GM12878 (cell line): ENCODE data around the gene SMPD3. TPM values are rescaled to one million over a fixed set of nuclear protein-coding genes. Genes with fewer than 3 reads are reported as not detected.

Source experiments
- ATAC-seq: fragments of 200-7000 bp; cut with Tn5 transposase; 3 replicates; pipeline ENCODE4 v1.9.1; 2020; ENCODE audit warnings: mild to moderate bottlenecking, moderate library complexity
- BruUV-seq: library from RNA; stranded (reverse); fragments of 400-500 nt; replicated peaks from 2 replicates; lab custom pipeline; 2021; lab: Mats Ljungman, UMichigan
- CTCF ChIA-PET: fragments of 300-600 bp; sonication (Branson Sonifier 250); formaldehyde crosslinking; extraction: SDS; loops from one replicate; lab custom pipeline; 2021; ENCODE audit warnings: inconsistent platforms; lab: Yijun Ruan, JAX
- POLR2A ChIA-PET: fragments of 350-600 bp; formaldehyde crosslinking; extraction: SDS; loops from one replicate; lab custom pipeline; 2021; ENCODE audit warnings: inconsistent platforms; lab: Charles Lee
- RAD21 ChIA-PET: fragments of 300-600 bp; sonication (Branson Sonifier 250); formaldehyde crosslinking; loops from one replicate; lab custom pipeline; 2023; ENCODE audit warnings: antibody characterized with exemption; ENCODE audit not compliant: unreplicated experiment; lab: Charles Lee
- SMC1A ChIA-PET: fragments of 300-600 bp; sonication (Branson Sonifier 250); formaldehyde crosslinking; loops from one replicate; lab custom pipeline; 2023; ENCODE audit not compliant: unreplicated experiment, uncharacterized antibody; lab: Charles Lee
- DNase-seq: peaks from one replicate; pipeline ENCODE4 v3.0.0-alpha.2; 2011; ENCODE audit warnings: low read depth, low spot score
- FAIRE-seq: peaks from 3 replicates; lab custom pipeline; 2011; peaks lifted over from hg19 to GRCh38; lab: Jason Lieb, UNC
- H2AFZ ChIP-seq: 2 replicates; pipeline ENCODE4 v1.6.0; 2011; ENCODE audit warnings: low read depth, low read length, control low read depth; ENCODE audit not compliant: control insufficient read depth
- H3K27ac ChIP-seq: 2 replicates; pipeline ENCODE4 v1.5.1; 2011; ENCODE audit warnings: control low read depth; ENCODE audit not compliant: control insufficient read depth, insufficient read depth
- H3K27me3 ChIP-seq, 2 experiments: replicated peaks in 1 of 2; 2 replicates each; pipeline versions ENCODE4 v1.6.0 to v1.6.1; 2011; ENCODE audit warnings: low read length in 1 of 2; ENCODE audit not compliant: control insufficient read depth in 2 of 2, insufficient read depth in 2 of 2
- H3K36me3 ChIP-seq, 2 experiments: 2 replicates each; pipeline ENCODE4 v1.5.1; 2011; ENCODE audit warnings: low read length in 1 of 2; ENCODE audit not compliant: control insufficient read depth in 2 of 2, insufficient read depth in 2 of 2
- H3K4me1 ChIP-seq: 2 replicates; pipeline ENCODE4 v1.6.1; 2011; ENCODE audit warnings: mild to moderate bottlenecking, low read length, moderate library complexity, mixed read lengths; ENCODE audit not compliant: control insufficient read depth, insufficient read depth
- H3K4me2 ChIP-seq: 2 replicates; pipeline ENCODE4 v1.6.0; 2011; ENCODE audit warnings: control low read depth; ENCODE audit not compliant: control insufficient read depth, insufficient read depth
- H3K4me3 ChIP-seq: fragments of 200-600 bp; sonication (generic); 2 replicates; pipeline ENCODE4 v1.5.1; 2016
- H3K79me2 ChIP-seq: 2 replicates; pipeline ENCODE4 v1.6.0; 2011; ENCODE audit warnings: low read length; ENCODE audit not compliant: control insufficient read depth, insufficient read depth
- H3K9ac ChIP-seq: 2 replicates; pipeline ENCODE4 v1.8.0; 2011; ENCODE audit warnings: low read length, control low read depth, mixed read lengths; ENCODE audit not compliant: control insufficient read depth, insufficient read depth
- H3K9me3 ChIP-seq: replicated peaks from 3 replicates; pipeline ENCODE4 v1.5.1; 2011; ENCODE audit warnings: mild to moderate bottlenecking, low read length; ENCODE audit not compliant: control insufficient read depth, insufficient read depth
- H4K20me1 ChIP-seq: 2 replicates; pipeline ENCODE4 v1.6.0; 2011; ENCODE audit not compliant: control insufficient read depth, insufficient read depth
- BCL11A ChIP-seq: IDR thresholded peaks from 2 replicates; pipeline ENCODE4 v1.6.1; 2011; ENCODE audit warnings: low read depth, low read length
- CREB1 ChIP-seq: IDR thresholded peaks from 2 replicates; pipeline ENCODE4 v1.6.1; 2012; ENCODE audit warnings: low read depth, mild to moderate bottlenecking, inconsistent platforms
- ETV6 ChIP-seq, 2 experiments: fragments of 450-650 bp in 1 of 2; IDR thresholded peaks in 1 of 2; conservative IDR thresholded peaks in 1 of 2; 2 replicates each; pipeline ENCODE4 v1.6.1; 2014; ENCODE audit warnings: antibody characterized with exemption in 1 of 2, borderline replicate concordance in 1 of 2, low read depth in 1 of 2, mild to moderate bottlenecking in 1 of 2, moderate library complexity in 1 of 2
- MTA3 ChIP-seq: IDR thresholded peaks from 2 replicates; pipeline ENCODE4 v1.6.1; 2012; ENCODE audit warnings: low read length, inconsistent platforms, borderline replicate concordance
- NFYB ChIP-seq: IDR thresholded peaks from 2 replicates; pipeline ENCODE4 v1.6.1; 2011; ENCODE audit warnings: low read depth, mild to moderate bottlenecking, low read length, improper control_type of control experiment, moderate library complexity; ENCODE audit not compliant: insufficient read depth
- RBBP5 ChIP-seq: fragments of 200-600 bp; sonication (generic); conservative IDR thresholded peaks from 2 replicates; pipeline ENCODE4 v1.6.1; 2016
- SUPT20H ChIP-seq: IDR thresholded peaks from 2 replicates; pipeline ENCODE4 v1.6.1; 2011; ENCODE audit warnings: low read depth, mild to moderate bottlenecking, low read length, moderate library complexity, borderline replicate concordance; ENCODE audit not compliant: control insufficient read depth
- TARDBP ChIP-seq: IDR thresholded peaks from 2 replicates; pipeline ENCODE4 v1.6.1; 2016; ENCODE audit warnings: borderline replicate concordance
- WGBS: methylation state at CpG from one replicate; pipeline ENCODE4 v1.1.6; 2016; ENCODE audit warnings: low lambda C conversion rate; ENCODE audit not compliant: insufficient replicate concordance, insufficient coverage; ENCODE audit errors: missing lambda C conversion rate; 5-methylcytosine and 5-hydroxymethylcytosine counted together
- in situ Hi-C: fragments of 300-500 bp; cut with MboI; formaldehyde crosslinking; loops from 9 replicates; pipeline ENCODE4 v1.14.3; 2018; ENCODE audit warnings: mixed read lengths
- intact Hi-C: fragments of 100-400 bp; cut with micrococcal nuclease; formaldehyde crosslinking; loops from one replicate; pipeline ENCODE4 v1.14.2; 2022; ENCODE audit not compliant: unreplicated experiment
- polyA plus RNA-seq, 11 experiments: library from polyadenylated mRNA; depleted of rRNA in 4 of 11; unstranded in 6 of 11; stranded (reverse) in 5 of 11; fragments of >200 nt; fragmentation: Nextera tagmentation in 4 of 11; fragmentation: Illumina TruSeq in 1 of 11; extraction: Ambion mirVana in 4 of 11; extraction: Trizol in 1 of 11; gene quantifications; 1 replicate in 1 of 11; 2 replicates in 10 of 11; pipeline versions ENCODE4 v1.2.1 to v1.2.3, GENCODE V29; 2011 to 2016; ENCODE audit warnings: inconsistent platforms in 2 of 11, missing spikeins in 2 of 11, low read depth in 1 of 11
- total RNA-seq, 4 experiments: library from RNA; depleted of rRNA in 3 of 4; stranded (reverse); fragments of >200 nt in 3 of 4; fragmentation: Illumina TruSeq in 1 of 4; extraction: Trizol in 1 of 4; gene quantifications; 2 replicates each; pipeline versions ENCODE4 v1.2.1 to v1.2.3, GENCODE V29; 2013 to 2021
- TF ChIP-seq, protein P1 (sequence below): fragments of 450-650 bp; IDR thresholded peaks from 2 replicates; pipeline ENCODE4 v1.6.1; 2017; ENCODE audit warnings: mild to moderate bottlenecking, low read depth, inconsistent platforms; ENCODE audit not compliant: poor library complexity, severe bottlenecking
- TF ChIP-seq, protein P2 (sequence below): fragments of 450-650 bp; IDR thresholded peaks from 2 replicates; pipeline ENCODE4 v1.6.1; 2017; ENCODE audit warnings: low read depth, mild to moderate bottlenecking, moderate library complexity

SMPD3 gene
- total and polyA plus RNA-seq, 10 of the 15 experiments (the other 5 are each of a cell fraction or from before 2014, with no cell fraction given), result 0.04 to 2.0 (median 1.2) TPM

DNA sequence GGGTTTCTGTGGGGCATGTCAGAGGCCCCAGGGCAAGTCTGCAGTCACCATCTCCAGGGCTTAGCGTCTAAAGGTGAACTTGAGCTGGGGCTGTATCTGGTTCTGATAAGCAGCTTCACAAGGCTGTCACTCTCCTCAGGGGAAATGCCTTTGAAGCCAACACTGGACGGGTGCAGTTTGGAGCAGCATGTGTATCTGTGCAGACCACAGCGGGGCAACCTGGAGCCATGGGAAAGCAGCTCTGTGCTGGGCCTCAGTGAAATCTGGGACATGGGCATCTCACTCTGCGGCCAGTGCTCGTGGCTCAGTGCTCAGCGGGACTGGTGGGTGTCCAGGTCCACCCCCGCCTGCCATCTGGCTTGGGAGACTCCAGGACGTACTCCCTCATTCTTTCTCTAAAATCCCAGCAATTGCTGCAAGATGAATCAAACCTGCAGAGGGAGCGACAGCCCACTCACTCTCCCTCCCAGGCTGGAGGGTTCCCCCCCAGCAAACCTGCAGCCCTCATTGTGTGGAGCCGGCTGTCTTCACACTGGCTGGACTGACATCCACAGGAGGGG is 74.0 kb downstream of the SMPD3 start:
- BruUV-seq, result no TSS peak
- Histone ChIP-seq H3K79me2 (no peaks in the 10 kb centered on the region), H3K27ac (no peak overlapping the region), H3K4me1 (peaks cover 16% of the 10 kb centered on the region), H3K9ac (no peak overlapping the region), H3K4me3 (no peak overlapping the region), H2AFZ (no peak overlapping the region), H3K4me2 (no peak overlapping the region), H3K9me3 (no peaks in the 10 kb centered on the region), H3K27me3 (no peaks in the 10 kb centered on the region; a peak in 2 of 4 replicates), H4K20me1 (no peaks in the 10 kb centered on the region), H3K36me3 (no peaks in the 10 kb centered on the region)
- FAIRE-seq (no peak), ATAC-seq (no peak), DNase-seq (no peak)
- in situ Hi-C loops (no loop called here), intact Hi-C loops (no loop called here)
- POLR2A ChIA-PET, result no interaction called here
- CTCF ChIA-PET, result interaction anchor here (0.7 to 9.1 kb wide), 5 partner anchors 9 to 95 kb away, joined by 3 to 77 read pairs (median 3); no protein-coding TSS in a partner anchor
- TF ChIP-seq BCL11A (no peak), CREB1 (no peak), RBBP5 (no peak), NFYB (no peak), TARDBP (no peak), SUPT20H (no peak), ETV6 (conservative IDR thresholded peaks at IDR 0.05 in 1 of 2, IDR thresholded peaks at IDR 0.05 in 1 of 2; ENCODE audit: borderline replicate concordance in 1 of 2, low read depth in 1 of 2) (no peak), MTA3 (no peak)
- TF ChIP-seq, protein P1, sequence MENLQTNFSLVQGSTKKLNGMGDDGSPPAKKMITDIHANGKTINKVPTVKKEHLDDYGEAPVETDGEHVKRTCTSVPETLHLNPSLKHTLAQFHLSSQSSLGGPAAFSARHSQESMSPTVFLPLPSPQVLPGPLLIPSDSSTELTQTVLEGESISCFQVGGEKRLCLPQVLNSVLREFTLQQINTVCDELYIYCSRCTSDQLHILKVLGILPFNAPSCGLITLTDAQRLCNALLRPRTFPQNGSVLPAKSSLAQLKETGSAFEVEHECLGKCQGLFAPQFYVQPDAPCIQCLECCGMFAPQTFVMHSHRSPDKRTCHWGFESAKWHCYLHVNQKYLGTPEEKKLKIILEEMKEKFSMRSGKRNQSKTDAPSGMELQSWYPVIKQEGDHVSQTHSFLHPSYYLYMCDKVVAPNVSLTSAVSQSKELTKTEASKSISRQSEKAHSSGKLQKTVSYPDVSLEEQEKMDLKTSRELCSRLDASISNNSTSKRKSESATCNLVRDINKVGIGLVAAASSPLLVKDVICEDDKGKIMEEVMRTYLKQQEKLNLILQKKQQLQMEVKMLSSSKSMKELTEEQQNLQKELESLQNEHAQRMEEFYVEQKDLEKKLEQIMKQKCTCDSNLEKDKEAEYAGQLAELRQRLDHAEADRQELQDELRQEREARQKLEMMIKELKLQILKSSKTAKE, result no peak
- TF ChIP-seq, protein P2, sequence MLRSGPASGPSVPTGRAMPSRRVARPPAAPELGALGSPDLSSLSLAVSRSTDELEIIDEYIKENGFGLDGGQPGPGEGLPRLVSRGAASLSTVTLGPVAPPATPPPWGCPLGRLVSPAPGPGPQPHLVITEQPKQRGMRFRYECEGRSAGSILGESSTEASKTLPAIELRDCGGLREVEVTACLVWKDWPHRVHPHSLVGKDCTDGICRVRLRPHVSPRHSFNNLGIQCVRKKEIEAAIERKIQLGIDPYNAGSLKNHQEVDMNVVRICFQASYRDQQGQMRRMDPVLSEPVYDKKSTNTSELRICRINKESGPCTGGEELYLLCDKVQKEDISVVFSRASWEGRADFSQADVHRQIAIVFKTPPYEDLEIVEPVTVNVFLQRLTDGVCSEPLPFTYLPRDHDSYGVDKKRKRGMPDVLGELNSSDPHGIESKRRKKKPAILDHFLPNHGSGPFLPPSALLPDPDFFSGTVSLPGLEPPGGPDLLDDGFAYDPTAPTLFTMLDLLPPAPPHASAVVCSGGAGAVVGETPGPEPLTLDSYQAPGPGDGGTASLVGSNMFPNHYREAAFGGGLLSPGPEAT, result no peak
- SMC1A ChIA-PET, result no interaction called here
- RAD21 ChIA-PET, result no interaction called here
- WGBS, result 40% methylated on average over 10 of the region's 10 CpGs
